NT2/D1 (cell line): ENCODE measurements around the gene DOP1B.

ENCODE experiments used
- SUZ12 ChIP-seq: IDR thresholded peaks from 2 replicates; pipeline ENCODE4 v1.6.1; 2011; ENCODE audit not compliant: insufficient read length, insufficient read depth; ENCODE audit errors: extremely low read depth
- YY1 ChIP-seq: IDR thresholded peaks from 2 replicates; pipeline ENCODE4 v1.6.1; 2011; ENCODE audit not compliant: insufficient read length, insufficient read depth
- ZNF274 ChIP-seq: IDR thresholded peaks from 2 replicates; pipeline ENCODE4 v1.6.1; 2011; ENCODE audit warnings: mild to moderate bottlenecking, low read depth, low read length

- no peak for TF ChIP-seq ZNF274
- TF ChIP-seq SUZ12: no peak
- TF ChIP-seq YY1: no peak
Measured at GRCh38 chr21:36195613-36196012, 39.0 kb downstream of the DOP1B start.
